ENCODE results near the gene MEGF11. TPM values are rescaled to one million over a fixed set of nuclear protein-coding genes. Genes with fewer than 3 reads are reported as not detected.
"Not testable (repeated sequence)": the region's sequence is repeated elsewhere in the genome, so short reads cannot be mapped to it uniquely, and the experiment has no call there.

MEGF11 gene
- polyA plus RNA-seq, 1 experiment = 0.04 TPM

DNA sequence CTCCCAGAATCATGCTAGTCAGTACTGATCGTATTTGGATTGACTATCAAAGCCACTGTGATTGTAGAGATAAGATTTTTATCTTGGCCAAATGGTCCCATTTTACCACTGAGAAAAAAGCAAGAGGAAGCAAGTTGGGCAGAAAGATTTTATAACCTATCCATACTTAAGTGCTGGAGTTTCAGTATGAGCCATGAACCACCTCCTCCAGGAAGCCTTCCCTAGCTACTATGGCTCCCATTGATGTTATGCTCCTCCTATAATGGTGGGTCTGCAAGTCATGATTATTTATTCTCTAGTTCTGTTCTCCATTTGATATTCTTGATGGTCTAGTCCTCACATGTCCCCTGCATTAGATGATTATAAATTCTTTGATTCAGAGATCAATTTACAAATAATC is 6.6 kb downstream of the MEGF11 start:
- POLR2A ChIA-PET = no interaction called here
- no peak for TF ChIP-seq CTCF (IDR thresholded peaks at IDR 0.05; ENCODE audit: insufficient read depth, low read depth, low read length)
- Histone ChIP-seq H3K27me3 (ENCODE audit: control insufficient read depth, insufficient read depth, low read length) (peaks cover 29% of the 10 kb centered on the region), H3K36me3 (ENCODE audit: control insufficient read depth, insufficient read depth, low read length) (no peaks in the 10 kb centered on the region), H3K4me3 (ENCODE audit: low read depth, low read length) (no peak overlapping the region)
- CTCF ChIA-PET = interaction anchor here (0.7 kb wide), 1 partner anchor 29 kb away, joined by 3 read pairs; no protein-coding TSS in a partner anchor
- DNase-seq (ENCODE audit: low read depth) = no peak

DNA sequence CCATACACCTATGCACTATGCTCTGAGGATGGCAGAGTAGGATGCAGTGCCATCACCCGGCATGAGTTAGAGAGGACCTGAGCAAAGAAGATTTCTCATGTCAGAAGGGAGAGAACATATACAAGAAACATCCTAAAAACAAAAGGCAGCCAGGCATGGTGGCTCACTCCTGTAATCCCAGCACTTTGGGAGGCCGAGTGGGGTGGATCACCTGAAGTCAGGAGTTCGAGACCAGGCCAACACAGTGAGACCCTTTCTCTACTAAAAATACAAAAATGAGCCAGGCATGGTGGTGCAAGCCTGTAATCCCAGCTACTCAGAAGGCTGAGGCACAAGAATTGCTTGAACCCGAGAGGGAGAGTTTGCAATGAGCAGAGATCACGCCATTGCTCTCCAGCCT is 7.7 kb downstream of the MEGF11 start:
- DNase-seq (ENCODE audit: low read depth); H3K36me3 ChIP-seq (ENCODE audit: control insufficient read depth, insufficient read depth, low read length); H3K4me3 ChIP-seq (ENCODE audit: low read depth, low read length); POLR2A ChIA-PET: not testable (repeated sequence)
- CTCF ChIA-PET = interaction anchor here (0.6 kb wide), 1 partner anchor 16 kb away, joined by 4 read pairs; no protein-coding TSS in a partner anchor
- H3K27me3 ChIP-seq (ENCODE audit: control insufficient read depth, insufficient read depth, low read length) = peaks cover 24% of the 10 kb centered on the region

GRCh38 chr15:66241908-66242285 is 11.7 kb downstream of the MEGF11 start:
- ChIA-PET CTCF (no interaction called here), POLR2A (no interaction called here)
- no peak for DNase-seq (ENCODE audit: low read depth)
- Histone ChIP-seq H3K36me3 (ENCODE audit: control insufficient read depth, insufficient read depth, low read length) (no peaks in the 10 kb centered on the region), H3K4me3 (ENCODE audit: low read depth, low read length) (no peak overlapping the region), H3K27me3 (ENCODE audit: control insufficient read depth, insufficient read depth, low read length) (peaks cover 18% of the 10 kb centered on the region)
- TF ChIP-seq CTCF (IDR thresholded peaks at IDR 0.05; ENCODE audit: insufficient read depth, low read depth, low read length) = no peak

GRCh38 chr15:66241087-66241907 is 12.3 kb downstream of the MEGF11 start:
- no peak for TF ChIP-seq CTCF (IDR thresholded peaks at IDR 0.05; ENCODE audit: insufficient read depth, low read depth, low read length)
- Histone ChIP-seq H3K4me3 (ENCODE audit: low read depth, low read length) (no peak overlapping the region), H3K27me3 (ENCODE audit: control insufficient read depth, insufficient read depth, low read length) (peaks cover 18% of the 10 kb centered on the region), H3K36me3 (ENCODE audit: control insufficient read depth, insufficient read depth, low read length) (no peaks in the 10 kb centered on the region)
- no peak for DNase-seq (ENCODE audit: low read depth)
- POLR2A ChIA-PET = no interaction called here
- CTCF ChIA-PET = interaction anchor here (1.2 to 2.7 kb wide), 2 partner anchors 9 to 10 kb away, joined by 3 to 8 read pairs; no protein-coding TSS in a partner anchor

- CTCF ChIA-PET = interaction anchor here (1.2 to 2.7 kb wide), 3 partner anchors 8 to 12 kb away, joined by 3 to 8 read pairs (median 4); no protein-coding TSS in a partner anchor
- TF ChIP-seq CTCF (IDR thresholded peaks at IDR 0.05; ENCODE audit: insufficient read depth, low read depth, low read length) = no peak
- H3K27me3 ChIP-seq (ENCODE audit: control insufficient read depth, insufficient read depth, low read length) = peaks cover 14% of the 10 kb centered on the region
Measured at GRCh38 chr15:66240240-66240794, 13.2 kb downstream of the MEGF11 start.

More at GRCh38 chr15:66240240-66240794, 13.2 kb downstream of the MEGF11 start:
- POLR2A ChIA-PET = no interaction called here
- no peaks in the 10 kb centered on the region for H3K36me3 ChIP-seq (ENCODE audit: control insufficient read depth, insufficient read depth, low read length)
- no peak for DNase-seq (ENCODE audit: low read depth)
- no peak overlapping the region for H3K4me3 ChIP-seq (ENCODE audit: low read depth, low read length)
